MV-4-11 (cell line): ENCODE measurements around the gene EFS.

ENCODE experiments used
- DNase-seq: peaks from one replicate; lab custom pipeline; 2025; lab: John Stamatoyannopoulos, UW

EFS gene

GRCh38 chr14:23359167-23359626 lies 5.8 kb downstream of the EFS start:
- no peak for DNase-seq

- no peak for DNase-seq
Measured at GRCh38 chr14:23358553-23359166, 6.3 kb downstream of the EFS start.

GRCh38 chr14:23358042-23358441 lies 6.9 kb downstream of the EFS start:
- DNase-seq, result no peak

- no peak for DNase-seq
Measured at GRCh38 chr14:23357261-23357660, 7.7 kb downstream of the EFS start.

- no peak for DNase-seq
Measured at GRCh38 chr14:23356662-23357061, 8.3 kb downstream of the EFS start.

GRCh38 chr14:23355871-23356435 lies 9.0 kb downstream of the EFS start:
- no peak for DNase-seq

- no peak for DNase-seq
Measured at GRCh38 chr14:23354990-23355389, 10.0 kb downstream of the EFS start.

- DNase-seq, result no peak
Measured at GRCh38 chr14:23353433-23353780, 11.6 kb downstream of the EFS start.

GRCh38 chr14:23352506-23353432 lies 12.2 kb downstream of the EFS start, which contains the start of gene SLC22A17:
Gene SLC22A17, minus strand, starts transcription at chr14:23352887.
- no peak for DNase-seq

GRCh38 chr14:23351681-23352505 lies 13.1 kb downstream of the EFS start:
- DNase-seq, result no peak

- DNase-seq, result no peak
Measured at GRCh38 chr14:23349156-23349845, 15.7 kb downstream of the EFS start.

- no peak for DNase-seq
Measured at GRCh38 chr14:23348297-23348655, 16.7 kb downstream of the EFS start.

GRCh38 chr14:23347406-23348296 lies 17.3 kb downstream of the EFS start:
- DNase-seq, result no peak

- DNase-seq, result no peak
Measured at GRCh38 chr14:23346693-23347405, 18.1 kb downstream of the EFS start.

GRCh38 chr14:23345987-23346692 lies 18.8 kb downstream of the EFS start:
- no peak for DNase-seq

GRCh38 chr14:23344481-23344880 lies 20.5 kb downstream of the EFS start:
- no peak for DNase-seq

GRCh38 chr14:23339506-23340268 lies 25.3 kb downstream of the EFS start:
- DNase-seq, result no peak

GRCh38 chr14:23335623-23336022 lies 29.3 kb downstream of the EFS start:
- DNase-seq, result no peak
